GM12878 (cell line): ENCODE data around the gene ATP7A. TPM values are rescaled to one million over a fixed set of nuclear protein-coding genes. Genes with fewer than 3 reads are reported as not detected.

Source experiments
- ATAC-seq: fragments of 200-7000 bp; cut with Tn5 transposase; 3 replicates; pipeline ENCODE4 v1.9.1; 2020; ENCODE audit warnings: mild to moderate bottlenecking, moderate library complexity
- BruUV-seq: library from RNA; stranded (reverse); fragments of 400-500 nt; replicated peaks from 2 replicates; lab custom pipeline; 2021; lab: Mats Ljungman, UMichigan
- CTCF ChIA-PET: fragments of 300-600 bp; sonication (Branson Sonifier 250); formaldehyde crosslinking; extraction: SDS; loops from one replicate; lab custom pipeline; 2021; ENCODE audit warnings: inconsistent platforms; lab: Yijun Ruan, JAX
- POLR2A ChIA-PET: fragments of 350-600 bp; formaldehyde crosslinking; extraction: SDS; loops from one replicate; lab custom pipeline; 2021; ENCODE audit warnings: inconsistent platforms; lab: Charles Lee
- RAD21 ChIA-PET: fragments of 300-600 bp; sonication (Branson Sonifier 250); formaldehyde crosslinking; loops from one replicate; lab custom pipeline; 2023; ENCODE audit warnings: antibody characterized with exemption; ENCODE audit not compliant: unreplicated experiment; lab: Charles Lee
- SMC1A ChIA-PET: fragments of 300-600 bp; sonication (Branson Sonifier 250); formaldehyde crosslinking; loops from one replicate; lab custom pipeline; 2023; ENCODE audit not compliant: unreplicated experiment, uncharacterized antibody; lab: Charles Lee
- DNase-seq: peaks from one replicate; pipeline ENCODE4 v3.0.0-alpha.2; 2011; ENCODE audit warnings: low read depth, low spot score
- FAIRE-seq: peaks from 3 replicates; lab custom pipeline; 2011; peaks lifted over from hg19 to GRCh38; lab: Jason Lieb, UNC
- H2AFZ ChIP-seq: 2 replicates; pipeline ENCODE4 v1.6.0; 2011; ENCODE audit warnings: low read depth, low read length, control low read depth; ENCODE audit not compliant: control insufficient read depth
- H3K27ac ChIP-seq: 2 replicates; pipeline ENCODE4 v1.5.1; 2011; ENCODE audit warnings: control low read depth; ENCODE audit not compliant: control insufficient read depth, insufficient read depth
- H3K27me3 ChIP-seq, 2 experiments: replicated peaks in 1 of 2; 2 replicates each; pipeline versions ENCODE4 v1.6.0 to v1.6.1; 2011; ENCODE audit warnings: low read length in 1 of 2; ENCODE audit not compliant: control insufficient read depth in 2 of 2, insufficient read depth in 2 of 2
- H3K36me3 ChIP-seq, 2 experiments: 2 replicates each; pipeline ENCODE4 v1.5.1; 2011; ENCODE audit warnings: low read length in 1 of 2; ENCODE audit not compliant: control insufficient read depth in 2 of 2, insufficient read depth in 2 of 2
- H3K4me1 ChIP-seq: 2 replicates; pipeline ENCODE4 v1.6.1; 2011; ENCODE audit warnings: mild to moderate bottlenecking, low read length, moderate library complexity, mixed read lengths; ENCODE audit not compliant: control insufficient read depth, insufficient read depth
- H3K4me2 ChIP-seq: 2 replicates; pipeline ENCODE4 v1.6.0; 2011; ENCODE audit warnings: control low read depth; ENCODE audit not compliant: control insufficient read depth, insufficient read depth
- H3K4me3 ChIP-seq: fragments of 200-600 bp; sonication (generic); 2 replicates; pipeline ENCODE4 v1.5.1; 2016
- H3K79me2 ChIP-seq: 2 replicates; pipeline ENCODE4 v1.6.0; 2011; ENCODE audit warnings: low read length; ENCODE audit not compliant: control insufficient read depth, insufficient read depth
- H3K9ac ChIP-seq: 2 replicates; pipeline ENCODE4 v1.8.0; 2011; ENCODE audit warnings: low read length, control low read depth, mixed read lengths; ENCODE audit not compliant: control insufficient read depth, insufficient read depth
- H3K9me3 ChIP-seq: replicated peaks from 3 replicates; pipeline ENCODE4 v1.5.1; 2011; ENCODE audit warnings: mild to moderate bottlenecking, low read length; ENCODE audit not compliant: control insufficient read depth, insufficient read depth
- H4K20me1 ChIP-seq: 2 replicates; pipeline ENCODE4 v1.6.0; 2011; ENCODE audit not compliant: control insufficient read depth, insufficient read depth
- CHD1 ChIP-seq: IDR thresholded peaks from 2 replicates; pipeline ENCODE4 v1.6.1; 2012; ENCODE audit warnings: low read depth, low read length, improper control_type of control experiment
- FOXM1 ChIP-seq: IDR thresholded peaks from 2 replicates; pipeline ENCODE4 v1.6.1; 2012; ENCODE audit warnings: low read depth, mild to moderate bottlenecking, inconsistent platforms, low read length, moderate library complexity
- KDM1A ChIP-seq: fragments of 200-600 bp; sonication (generic); IDR thresholded peaks from 2 replicates; pipeline ENCODE4 v1.6.1; 2016; ENCODE audit warnings: borderline replicate concordance
- LARP7 ChIP-seq: fragments of 450-650 bp; IDR thresholded peaks from 2 replicates; pipeline ENCODE4 v1.6.1; 2017; ENCODE audit warnings: mild to moderate bottlenecking
- NFIC ChIP-seq: IDR thresholded peaks from 2 replicates; pipeline ENCODE4 v1.6.1; 2012; ENCODE audit warnings: low read depth, mild to moderate bottlenecking, inconsistent platforms, low read length, moderate library complexity
- NFYA ChIP-seq: IDR thresholded peaks from 2 replicates; pipeline ENCODE4 v1.6.1; 2011; ENCODE audit warnings: low read depth, mild to moderate bottlenecking, low read length, improper control_type of control experiment, borderline replicate concordance
- NR2C2 ChIP-seq: IDR thresholded peaks from 2 replicates; pipeline ENCODE4 v1.6.1; 2011; ENCODE audit warnings: borderline replicate concordance, low read depth; ENCODE audit not compliant: control insufficient read depth, insufficient read length
- RAD21 ChIP-seq: IDR thresholded peaks from 2 replicates; pipeline ENCODE4 v1.6.1; 2011; ENCODE audit warnings: mild to moderate bottlenecking, low read depth, low read length, moderate library complexity; ENCODE audit not compliant: insufficient read depth
- RCOR1 ChIP-seq: conservative IDR thresholded peaks from 2 replicates; pipeline ENCODE4 v1.6.1; 2012; ENCODE audit warnings: low read depth, low read length, improper control_type of control experiment
- YBX1 ChIP-seq: fragments of 450-650 bp; IDR thresholded peaks from 2 replicates; pipeline ENCODE4 v1.6.1; 2016; ENCODE audit warnings: antibody characterized with exemption
- ZBTB11 ChIP-seq: fragments of 450-650 bp; formaldehyde crosslinking; IDR thresholded peaks from 2 replicates; pipeline ENCODE4 v1.5.0; 2022; ENCODE audit warnings: mild to moderate bottlenecking, missing genetic modification characterization
- ZBTB33 ChIP-seq: fragments of 450-650 bp; IDR thresholded peaks from 2 replicates; pipeline ENCODE4 v1.6.1; 2017; ENCODE audit warnings: mild to moderate bottlenecking
- ZNF384 ChIP-seq: IDR thresholded peaks from 2 replicates; pipeline ENCODE4 v1.6.1; 2012; ENCODE audit warnings: low read depth, mild to moderate bottlenecking, low read length, improper control_type of control experiment, borderline replicate concordance
- ZNF622 ChIP-seq: fragments of 450-650 bp; IDR thresholded peaks from 2 replicates; pipeline ENCODE4 v1.6.1; 2017; ENCODE audit warnings: mild to moderate bottlenecking, inconsistent platforms
- WGBS: methylation state at CpG from one replicate; pipeline ENCODE4 v1.1.6; 2016; ENCODE audit warnings: low lambda C conversion rate; ENCODE audit not compliant: insufficient replicate concordance, insufficient coverage; ENCODE audit errors: missing lambda C conversion rate; 5-methylcytosine and 5-hydroxymethylcytosine counted together
- in situ Hi-C: fragments of 300-500 bp; cut with MboI; formaldehyde crosslinking; loops from 9 replicates; pipeline ENCODE4 v1.14.3; 2018; ENCODE audit warnings: mixed read lengths
- intact Hi-C: fragments of 100-400 bp; cut with micrococcal nuclease; formaldehyde crosslinking; loops from one replicate; pipeline ENCODE4 v1.14.2; 2022; ENCODE audit not compliant: unreplicated experiment
- polyA plus RNA-seq, 11 experiments: library from polyadenylated mRNA; depleted of rRNA in 4 of 11; unstranded in 6 of 11; stranded (reverse) in 5 of 11; fragments of >200 nt; fragmentation: Nextera tagmentation in 4 of 11; fragmentation: Illumina TruSeq in 1 of 11; extraction: Ambion mirVana in 4 of 11; extraction: Trizol in 1 of 11; gene quantifications; 1 replicate in 1 of 11; 2 replicates in 10 of 11; pipeline versions ENCODE4 v1.2.1 to v1.2.3, GENCODE V29; 2011 to 2016; ENCODE audit warnings: inconsistent platforms in 2 of 11, missing spikeins in 2 of 11, low read depth in 1 of 11
- total RNA-seq, 4 experiments: library from RNA; depleted of rRNA in 3 of 4; stranded (reverse); fragments of >200 nt in 3 of 4; fragmentation: Illumina TruSeq in 1 of 4; extraction: Trizol in 1 of 4; gene quantifications; 2 replicates each; pipeline versions ENCODE4 v1.2.1 to v1.2.3, GENCODE V29; 2013 to 2021
- TF ChIP-seq, protein P1 (sequence below): fragments of 450-650 bp; IDR thresholded peaks from 2 replicates; pipeline ENCODE4 v1.6.1; 2017; ENCODE audit warnings: low read depth, mild to moderate bottlenecking, moderate library complexity
- TF ChIP-seq, protein P2 (sequence below): fragments of 150-350 bp; IDR thresholded peaks from 2 replicates; pipeline ENCODE4 v1.6.1; 2014; ENCODE audit warnings: mild to moderate bottlenecking, low read depth, low read length

The ATP7A gene
- total and polyA plus RNA-seq, 10 of the 15 experiments (the other 5 are each of a cell fraction or from before 2014, with no cell fraction given), result 2.5 to 12.0 (median 7.6) TPM

DNA sequence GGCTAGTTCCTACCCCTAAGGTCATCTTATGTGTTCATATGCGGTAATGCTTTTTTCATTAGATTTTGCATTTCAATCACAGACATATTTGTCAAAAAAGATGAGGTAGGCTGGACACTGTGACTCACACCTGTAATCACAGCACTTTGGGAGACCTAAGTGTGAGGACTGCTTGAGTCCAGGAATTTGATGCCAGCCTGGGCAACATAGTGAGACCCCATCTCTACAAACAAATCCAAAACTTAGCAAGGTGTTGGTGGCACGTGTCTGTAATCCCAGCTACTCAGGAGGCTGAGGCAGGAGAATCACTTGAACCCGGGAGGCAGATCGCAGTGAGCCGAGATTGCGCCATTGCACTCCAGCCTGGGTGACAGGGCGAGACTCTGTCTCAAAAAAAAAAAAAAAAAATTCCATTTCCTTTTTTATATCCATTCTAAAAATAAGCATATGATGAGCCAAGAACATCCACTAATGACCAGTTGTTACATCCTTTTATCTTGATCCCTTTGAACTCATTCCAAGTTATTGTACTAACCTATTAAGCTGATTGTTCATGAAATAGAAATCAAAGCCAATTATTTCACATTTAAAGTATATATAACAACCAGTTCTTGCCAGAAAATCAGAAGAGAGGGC, 35.5 kb downstream of the ATP7A start:
- Histone ChIP-seq H3K79me2 (no peaks in the 10 kb centered on the region), H3K9me3 (no peaks in the 10 kb centered on the region), H3K27me3 (no peaks in the 10 kb centered on the region), H3K4me1 (no peaks in the 10 kb centered on the region; the same call in 1 of the 2 replicates), H3K4me2 (no peak overlapping the region), H3K9ac (no peak overlapping the region), H3K36me3 (no peaks in the 10 kb centered on the region), H3K27ac (no peak overlapping the region), H3K4me3 (no peak overlapping the region), H4K20me1 (no peaks in the 10 kb centered on the region), H2AFZ (no peak overlapping the region)
- FAIRE-seq (no peak), DNase-seq (no peak), ATAC-seq (no peak)
- ChIA-PET RAD21 (no interaction called here), CTCF (interaction anchor here (0.7 kb wide), 1 partner anchor 36 kb away, joined by 3 read pairs; no protein-coding TSS in a partner anchor), POLR2A (no interaction called here), SMC1A (interaction anchor here (1.8 kb wide), 1 partner anchor 48 kb away, joined by 4 read pairs; no protein-coding TSS in a partner anchor)
- intact Hi-C loops (no loop called here), in situ Hi-C loops (no loop called here)
- BruUV-seq, result no TSS peak
- WGBS, result 86% methylated on average over 3 of the region's 7 CpGs
- TF ChIP-seq FOXM1 (no peak), NFIC (no peak), NR2C2 (no peak), RCOR1 (no peak), ZBTB11 (CRISPR knock-in tag) (no peak), ZNF622 (no peak), KDM1A (no peak), ZNF384 (no peak), ZBTB33 (no peak), LARP7 (no peak), CHD1 (no peak), NFYA (no peak), YBX1 (no peak), RAD21 (no peak)
- TF ChIP-seq, protein P1, sequence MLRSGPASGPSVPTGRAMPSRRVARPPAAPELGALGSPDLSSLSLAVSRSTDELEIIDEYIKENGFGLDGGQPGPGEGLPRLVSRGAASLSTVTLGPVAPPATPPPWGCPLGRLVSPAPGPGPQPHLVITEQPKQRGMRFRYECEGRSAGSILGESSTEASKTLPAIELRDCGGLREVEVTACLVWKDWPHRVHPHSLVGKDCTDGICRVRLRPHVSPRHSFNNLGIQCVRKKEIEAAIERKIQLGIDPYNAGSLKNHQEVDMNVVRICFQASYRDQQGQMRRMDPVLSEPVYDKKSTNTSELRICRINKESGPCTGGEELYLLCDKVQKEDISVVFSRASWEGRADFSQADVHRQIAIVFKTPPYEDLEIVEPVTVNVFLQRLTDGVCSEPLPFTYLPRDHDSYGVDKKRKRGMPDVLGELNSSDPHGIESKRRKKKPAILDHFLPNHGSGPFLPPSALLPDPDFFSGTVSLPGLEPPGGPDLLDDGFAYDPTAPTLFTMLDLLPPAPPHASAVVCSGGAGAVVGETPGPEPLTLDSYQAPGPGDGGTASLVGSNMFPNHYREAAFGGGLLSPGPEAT, result no peak
- TF ChIP-seq, protein P2, sequence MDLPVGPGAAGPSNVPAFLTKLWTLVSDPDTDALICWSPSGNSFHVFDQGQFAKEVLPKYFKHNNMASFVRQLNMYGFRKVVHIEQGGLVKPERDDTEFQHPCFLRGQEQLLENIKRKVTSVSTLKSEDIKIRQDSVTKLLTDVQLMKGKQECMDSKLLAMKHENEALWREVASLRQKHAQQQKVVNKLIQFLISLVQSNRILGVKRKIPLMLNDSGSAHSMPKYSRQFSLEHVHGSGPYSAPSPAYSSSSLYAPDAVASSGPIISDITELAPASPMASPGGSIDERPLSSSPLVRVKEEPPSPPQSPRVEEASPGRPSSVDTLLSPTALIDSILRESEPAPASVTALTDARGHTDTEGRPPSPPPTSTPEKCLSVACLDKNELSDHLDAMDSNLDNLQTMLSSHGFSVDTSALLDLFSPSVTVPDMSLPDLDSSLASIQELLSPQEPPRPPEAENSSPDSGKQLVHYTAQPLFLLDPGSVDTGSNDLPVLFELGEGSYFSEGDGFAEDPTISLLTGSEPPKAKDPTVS, result no peak
